Measurements from ENCODE around the gene ABCB6. TPM values are rescaled to one million over a fixed set of nuclear protein-coding genes. Genes with fewer than 3 reads are reported as not detected.

Gene ABCB6
- total RNA-seq, 1 donor from 2014 or later: 11.4 TPM

GRCh38 chr2:219234331-219234730, 15.6 kb upstream of the ABCB6 start:
- no peaks in the 10 kb centered on the region for H3K9me3 Mint-ChIP-seq (ENCODE audit: unreplicated experiment)
- peak overlapping the region; percentile 16 for H3K4me3 Mint-ChIP-seq (ENCODE audit: unreplicated experiment)
- no peak for TF ChIP-seq CTCF (IDR thresholded peaks at IDR 0.05; ENCODE audit: unreplicated experiment)
- no peak overlapping the region for H3K27ac Mint-ChIP-seq (ENCODE audit: unreplicated experiment)
- DNase-seq (ENCODE audit: low spot score): no peak
- H3K4me1 Mint-ChIP-seq (ENCODE audit: unreplicated experiment): peaks cover 10% of the 10 kb centered on the region
- H3K36me3 Mint-ChIP-seq (ENCODE audit: low read depth, unreplicated experiment): peaks cover 35% of the 10 kb centered on the region
- peaks cover 7% of the 10 kb centered on the region for H3K27me3 Mint-ChIP-seq (ENCODE audit: unreplicated experiment)

- peak overlapping the region; percentile 99 for H3K27ac Mint-ChIP-seq (ENCODE audit: unreplicated experiment)
- DNase-seq (ENCODE audit: low spot score): peak; percentile 61
- H3K36me3 Mint-ChIP-seq (ENCODE audit: low read depth, unreplicated experiment): peaks cover 35% of the 10 kb centered on the region
- no peaks in the 10 kb centered on the region for H3K9me3 Mint-ChIP-seq (ENCODE audit: unreplicated experiment)
- H3K4me1 Mint-ChIP-seq (ENCODE audit: unreplicated experiment): peaks cover 22% of the 10 kb centered on the region
- H3K4me3 Mint-ChIP-seq (ENCODE audit: unreplicated experiment): peak overlapping the region; percentile 100
- TF ChIP-seq CTCF (IDR thresholded peaks at IDR 0.05; ENCODE audit: unreplicated experiment): no peak
- peaks cover 3% of the 10 kb centered on the region for H3K27me3 Mint-ChIP-seq (ENCODE audit: unreplicated experiment)
Observed at GRCh38 chr2:219230059-219230540, 11.3 kb upstream of the ABCB6 start.

GRCh38 chr2:219229305-219230058, 10.7 kb upstream of the ABCB6 start, which contains the start of the genes ANKZF1 and ATG9A:
ANKZF1 (plus strand) TSS chr2:219229806; CDS start chr2:219230258, 452 bp downstream.
ATG9A (minus strand) TSS chr2:219229636; CDS start chr2:219228024, 1,612 bp downstream.
- peaks cover 35% of the 10 kb centered on the region for H3K36me3 Mint-ChIP-seq (ENCODE audit: low read depth, unreplicated experiment)

GRCh38 chr2:219228911-219229304, 10.2 kb upstream of the ABCB6 start:
- peak overlapping the region; percentile 57 for H3K27ac Mint-ChIP-seq (ENCODE audit: unreplicated experiment)
- H3K9me3 Mint-ChIP-seq (ENCODE audit: unreplicated experiment): no peaks in the 10 kb centered on the region
- H3K27me3 Mint-ChIP-seq (ENCODE audit: unreplicated experiment): peaks cover 5% of the 10 kb centered on the region
- TF ChIP-seq CTCF (IDR thresholded peaks at IDR 0.05; ENCODE audit: unreplicated experiment): no peak
- peaks cover 30% of the 10 kb centered on the region for H3K36me3 Mint-ChIP-seq (ENCODE audit: low read depth, unreplicated experiment)
- peaks cover 22% of the 10 kb centered on the region for H3K4me1 Mint-ChIP-seq (ENCODE audit: unreplicated experiment)
- DNase-seq (ENCODE audit: low spot score): no peak
- H3K4me3 Mint-ChIP-seq (ENCODE audit: unreplicated experiment): peak overlapping the region; percentile 88

More at GRCh38 chr2:219229305-219230058, 10.7 kb upstream of the ABCB6 start, which contains the start of the genes ANKZF1 and ATG9A:
- Mint-ChIP-seq H3K4me1 (ENCODE audit: unreplicated experiment) (peaks cover 22% of the 10 kb centered on the region), H3K4me3 (ENCODE audit: unreplicated experiment) (peak within 1 kb of the TSS; percentile 100), H3K27ac (ENCODE audit: unreplicated experiment) (peak within 1 kb of the TSS; percentile 99), H3K27me3 (ENCODE audit: unreplicated experiment) (peaks cover 5% of the 10 kb centered on the region), H3K9me3 (ENCODE audit: unreplicated experiment) (no peaks in the 10 kb centered on the region)
- peak; percentile 95 for DNase-seq (ENCODE audit: low spot score)
- TF ChIP-seq CTCF (IDR thresholded peaks at IDR 0.05; ENCODE audit: unreplicated experiment): no peak
